Hepatocyte (in vitro differentiated cells): ENCODE results near the gene RLIM. TPM values are rescaled to one million over a fixed set of nuclear protein-coding genes. Genes with fewer than 3 reads are reported as not detected.

ENCODE experiments used
- DNase-seq: peaks from one replicate; pipeline ENCODE4 v3.0.0-alpha.2; 2016; ENCODE audit warnings: low spot score
- H2AFZ ChIP-seq: fragments of 200-600 bp; sonication (generic); 2 replicates; pipeline ENCODE4 v1.6.0; 2016; ENCODE audit warnings: antibody characterized with exemption, mild to moderate bottlenecking
- H3K27ac ChIP-seq: fragments of 200-600 bp; sonication (generic); 2 replicates; pipeline ENCODE4 v1.5.1; 2016; ENCODE audit warnings: mild to moderate bottlenecking
- H3K27me3 ChIP-seq: fragments of 200-600 bp; sonication (generic); 2 replicates; pipeline ENCODE4 v1.6.1; 2016
- H3K36me3 ChIP-seq: fragments of 200-600 bp; sonication (generic); replicated peaks from 2 replicates; pipeline ENCODE4 v1.5.1; 2016; ENCODE audit warnings: low read depth; ENCODE audit not compliant: insufficient read depth
- H3K4me1 ChIP-seq: fragments of 200-600 bp; sonication (generic); 2 replicates; pipeline ENCODE4 v1.5.1; 2016; ENCODE audit warnings: mild to moderate bottlenecking, moderate library complexity; ENCODE audit not compliant: insufficient read depth
- H3K4me2 ChIP-seq: fragments of 200-600 bp; sonication (generic); 2 replicates; pipeline ENCODE4 v1.6.0; 2016
- H3K4me3 ChIP-seq: fragments of 200-600 bp; sonication (generic); 2 replicates; pipeline ENCODE4 v1.5.1; 2016; ENCODE audit warnings: mild to moderate bottlenecking
- H3K79me2 ChIP-seq: fragments of 200-600 bp; sonication (generic); 2 replicates; pipeline ENCODE4 v1.6.0; 2017; ENCODE audit warnings: mild to moderate bottlenecking
- H3K9me2 ChIP-seq: fragments of 200-600 bp; sonication (generic); replicated peaks from 2 replicates; pipeline ENCODE4 v1.6.0; 2017; ENCODE audit warnings: mild to moderate bottlenecking; ENCODE audit not compliant: insufficient read depth
- H3K9me3 ChIP-seq: fragments of 200-600 bp; sonication (generic); 2 replicates; pipeline ENCODE4 v1.5.1; 2016; ENCODE audit warnings: low read depth, mild to moderate bottlenecking
- H4K20me1 ChIP-seq: fragments of 200-600 bp; sonication (generic); 2 replicates; pipeline ENCODE4 v1.6.0; 2016; ENCODE audit warnings: mild to moderate bottlenecking; ENCODE audit not compliant: insufficient read depth, poor library complexity, severe bottlenecking
- EZH2 ChIP-seq: fragments of 200-600 bp; sonication (generic); IDR thresholded peaks from 2 replicates; pipeline ENCODE4 v1.6.1; 2016; ENCODE audit warnings: antibody characterized with exemption, mild to moderate bottlenecking, borderline replicate concordance
- EZH2phosphoT487 ChIP-seq: fragments of 200-600 bp; sonication (generic); IDR thresholded peaks from one replicate; pipeline ENCODE4 v1.6.1; 2018; ENCODE audit warnings: antibody characterized with exemption, mild to moderate bottlenecking, low read depth, moderate library complexity; ENCODE audit not compliant: unreplicated experiment, severe bottlenecking
- WGBS: methylation state at CpG from one replicate; pipeline ENCODE4 v1.1.6; 2016; ENCODE audit warnings: low lambda C conversion rate; ENCODE audit errors: missing lambda C conversion rate; 5-methylcytosine and 5-hydroxymethylcytosine counted together
- polyA plus RNA-seq: library from polyadenylated mRNA; unstranded; fragments of >200 nt; fragmentation: Nextera tagmentation; extraction: Ambion mirVana; gene quantifications from 2 replicates; pipeline ENCODE4 v1.2.1, GENCODE V29; 2016
- total RNA-seq: library from RNA; depleted of rRNA; stranded (reverse); fragments of >200 nt; gene quantifications from 2 replicates; pipeline ENCODE4 v1.2.3, GENCODE V29; 2014
- TF ChIP-seq, protein P1 (sequence below): fragments of 200-600 bp; sonication (generic); IDR thresholded peaks from 2 replicates; pipeline ENCODE4 v1.5.1; 2016; ENCODE audit warnings: antibody characterized with exemption, mild to moderate bottlenecking; ENCODE audit not compliant: poor library complexity

RLIM gene
- total and polyA plus RNA-seq, 2 experiments from 2014 or later, result 9.1 to 49.2 TPM

DNA sequence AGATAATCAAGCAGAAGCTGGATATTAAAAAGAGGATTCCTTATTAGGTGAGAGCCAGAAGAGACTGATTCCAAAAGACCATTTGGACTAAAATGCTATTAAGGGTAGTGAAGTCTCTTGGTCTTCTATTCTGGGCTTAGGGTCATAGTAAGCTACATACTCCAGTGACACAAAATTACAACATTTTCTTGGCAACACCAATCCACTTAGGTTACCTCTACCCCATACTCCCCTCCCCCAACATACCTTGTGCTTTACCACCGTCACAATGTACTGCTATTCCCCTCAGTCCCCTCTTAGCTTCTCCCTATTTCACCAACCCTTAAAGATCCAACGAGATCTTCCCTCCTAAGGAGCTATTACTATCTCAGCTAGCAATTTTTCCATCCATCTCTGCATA, 11.4 kb downstream of the RLIM start:
- 76% methylated on average over 2 of the region's 2 CpGs for WGBS

DNA sequence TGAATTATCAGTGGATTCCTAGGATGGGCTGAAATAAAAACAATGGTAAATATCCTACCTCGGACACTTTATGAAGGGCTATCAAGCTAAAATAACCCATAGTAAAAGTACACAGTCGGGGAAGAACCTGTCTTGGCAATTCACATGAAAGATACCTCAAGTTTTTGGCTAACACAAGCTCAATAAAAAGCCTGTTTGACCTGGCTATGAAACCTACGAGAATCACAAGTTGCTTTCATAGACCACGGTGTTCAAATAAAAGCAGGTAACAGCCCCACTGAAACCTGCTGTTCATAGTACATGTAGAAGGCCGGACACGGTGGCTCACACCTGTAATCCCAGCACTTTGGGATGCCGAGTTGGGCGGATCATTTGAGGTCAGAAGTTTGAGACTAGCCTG, 12.3 kb downstream of the RLIM start:
- Histone ChIP-seq H3K4me3 (no peak overlapping the region), H3K4me1 (no peaks in the 10 kb centered on the region), H3K36me3 (no peaks in the 10 kb centered on the region), H3K27me3 (no peaks in the 10 kb centered on the region), H2AFZ (no peak overlapping the region), H3K79me2 (peaks cover 94% of the 10 kb centered on the region), H3K9me3 (no peaks in the 10 kb centered on the region), H3K4me2 (no peak overlapping the region), H3K27ac (no peak overlapping the region), H4K20me1 (peaks cover 60% of the 10 kb centered on the region), H3K9me2 (no peaks in the 10 kb centered on the region)
- no peak for DNase-seq
- WGBS, result 67% methylated on average over 8 of the region's 8 CpGs
- TF ChIP-seq EZH2phosphoT487 (no peak), EZH2 (no peak)
- TF ChIP-seq, protein P1, sequence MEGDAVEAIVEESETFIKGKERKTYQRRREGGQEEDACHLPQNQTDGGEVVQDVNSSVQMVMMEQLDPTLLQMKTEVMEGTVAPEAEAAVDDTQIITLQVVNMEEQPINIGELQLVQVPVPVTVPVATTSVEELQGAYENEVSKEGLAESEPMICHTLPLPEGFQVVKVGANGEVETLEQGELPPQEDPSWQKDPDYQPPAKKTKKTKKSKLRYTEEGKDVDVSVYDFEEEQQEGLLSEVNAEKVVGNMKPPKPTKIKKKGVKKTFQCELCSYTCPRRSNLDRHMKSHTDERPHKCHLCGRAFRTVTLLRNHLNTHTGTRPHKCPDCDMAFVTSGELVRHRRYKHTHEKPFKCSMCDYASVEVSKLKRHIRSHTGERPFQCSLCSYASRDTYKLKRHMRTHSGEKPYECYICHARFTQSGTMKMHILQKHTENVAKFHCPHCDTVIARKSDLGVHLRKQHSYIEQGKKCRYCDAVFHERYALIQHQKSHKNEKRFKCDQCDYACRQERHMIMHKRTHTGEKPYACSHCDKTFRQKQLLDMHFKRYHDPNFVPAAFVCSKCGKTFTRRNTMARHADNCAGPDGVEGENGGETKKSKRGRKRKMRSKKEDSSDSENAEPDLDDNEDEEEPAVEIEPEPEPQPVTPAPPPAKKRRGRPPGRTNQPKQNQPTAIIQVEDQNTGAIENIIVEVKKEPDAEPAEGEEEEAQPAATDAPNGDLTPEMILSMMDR, result no peak

More for the DNA sequence above, 11.4 kb downstream of the RLIM start:
- Histone ChIP-seq H3K9me3 (no peaks in the 10 kb centered on the region), H3K27me3 (no peaks in the 10 kb centered on the region), H3K4me2 (no peak overlapping the region), H3K79me2 (peaks cover 97% of the 10 kb centered on the region), H3K27ac (no peak overlapping the region), H3K4me1 (no peaks in the 10 kb centered on the region), H3K4me3 (no peak overlapping the region), H2AFZ (no peak overlapping the region), H3K9me2 (no peaks in the 10 kb centered on the region), H3K36me3 (no peaks in the 10 kb centered on the region), H4K20me1 (peaks cover 66% of the 10 kb centered on the region)
- no peak for DNase-seq
- TF ChIP-seq EZH2 (no peak), EZH2phosphoT487 (no peak)
- TF ChIP-seq, protein P1, result no peak

DNA sequence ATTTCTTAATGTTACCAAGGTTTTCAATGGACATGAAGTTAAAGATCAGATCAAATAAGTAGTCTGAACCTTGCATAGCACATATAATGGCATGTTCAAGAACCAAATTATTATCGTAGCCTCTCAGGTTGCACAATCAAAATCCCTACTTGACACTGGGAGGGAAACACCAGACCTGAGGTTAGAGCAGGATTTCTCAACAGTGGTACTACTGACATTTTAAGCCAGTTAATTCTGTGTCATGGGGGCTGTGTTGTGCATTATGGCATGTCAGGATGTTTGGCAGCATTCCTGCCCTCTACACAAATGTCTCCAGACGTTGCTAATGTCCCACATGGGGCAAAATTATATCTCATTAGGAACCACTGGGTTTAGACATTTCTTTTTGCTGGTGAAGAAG, 20.8 kb downstream of the RLIM start:
- Histone ChIP-seq H3K79me2 (peaks cover 23% of the 10 kb centered on the region), H3K36me3 (peaks cover 6% of the 10 kb centered on the region)

More for the DNA sequence above, 20.8 kb downstream of the RLIM start:
- no peak for DNase-seq
- Histone ChIP-seq H3K27ac (no peak overlapping the region), H3K4me3 (no peak overlapping the region), H3K27me3 (no peaks in the 10 kb centered on the region), H3K4me2 (no peak overlapping the region), H3K4me1 (no peaks in the 10 kb centered on the region), H2AFZ (no peak overlapping the region), H3K9me3 (no peaks in the 10 kb centered on the region), H4K20me1 (peaks cover 11% of the 10 kb centered on the region), H3K9me2 (no peaks in the 10 kb centered on the region)
- 59% methylated on average over 2 of the region's 2 CpGs for WGBS
- no peak for TF ChIP-seq EZH2
- no peak for TF ChIP-seq EZH2phosphoT487
- TF ChIP-seq, protein P1, result no peak
